ENCODE measurements around the gene GRM8.

- TF ChIP-seq CTCF (IDR thresholded peaks at IDR 0.05; ENCODE audit: low read depth, low read length, poor library complexity, severe bottlenecking) (no peak), EZH2phosphoT487 (IDR thresholded peaks at IDR 0.05; ENCODE audit: borderline replicate concordance, low read length) (no peak)
Observed at GRCh38 chr7:126760914-126761577, 491.7 kb downstream of the GRM8 start.
